Fibroblast of lung (primary cell): ENCODE data around the gene DNMT3A. TPM values are rescaled to one million over a fixed set of nuclear protein-coding genes. Genes with fewer than 3 reads are reported as not detected.

Experiments used
- DNase-seq, 2 donors: peaks; one replicate each; pipeline versions ENCODE4 v3.0.0 to v3.0.0-alpha.2; 2010; ENCODE audit warnings: low read depth in 2 of 2
- H2AFZ ChIP-seq: 2 replicates; pipeline ENCODE4 v1.5.1; 2012; ENCODE audit warnings: low read length, control low read depth, inconsistent platforms
- H3K27ac ChIP-seq: 2 replicates; pipeline ENCODE4 v1.5.1; 2011; ENCODE audit warnings: low read length, control low read depth; ENCODE audit not compliant: insufficient read depth
- H3K27me3 ChIP-seq: 2 replicates; pipeline ENCODE4 v1.5.1; 2011; ENCODE audit warnings: mild to moderate bottlenecking, low read length; ENCODE audit not compliant: control insufficient read depth, insufficient read depth
- H3K36me3 ChIP-seq: 2 replicates; pipeline ENCODE4 v1.5.1; 2011; ENCODE audit warnings: low read length; ENCODE audit not compliant: control insufficient read depth, insufficient read depth
- H3K4me1 ChIP-seq: 2 replicates; pipeline ENCODE4 v1.5.1; 2011; ENCODE audit warnings: low read length; ENCODE audit not compliant: control insufficient read depth, insufficient read depth; ENCODE audit errors: extremely low read depth
- H3K4me2 ChIP-seq: 2 replicates; pipeline ENCODE4 v1.5.1; 2011; ENCODE audit warnings: low read length, control low read depth; ENCODE audit not compliant: insufficient read depth; ENCODE audit errors: extremely low read depth
- H3K4me3 ChIP-seq, 4 experiments: fragments of 200-600 bp in 1 of 4; sonication (generic) in 1 of 4; replicated peaks in 1 of 4; 2 replicates each; pipeline ENCODE4 v1.5.1; 2011 to 2016; ENCODE audit warnings: low read length in 4 of 4, low read depth in 3 of 4, mild to moderate bottlenecking in 3 of 4, control low read depth in 2 of 4, inconsistent platforms in 1 of 4, mixed read lengths in 1 of 4; ENCODE audit not compliant: insufficient read depth in 1 of 4; ENCODE audit errors: control extremely low read depth in 1 of 4
- H3K79me2 ChIP-seq: 2 replicates; pipeline ENCODE4 v1.5.1; 2012; ENCODE audit warnings: mild to moderate bottlenecking, low read length, inconsistent platforms; ENCODE audit not compliant: control insufficient read depth, insufficient read depth
- H3K9ac ChIP-seq: 2 replicates; pipeline ENCODE4 v1.5.1; 2011; ENCODE audit warnings: mild to moderate bottlenecking, low read length, control low read depth; ENCODE audit not compliant: insufficient read depth
- H3K9me3 ChIP-seq: 2 replicates; pipeline ENCODE4 v1.5.1; 2012; ENCODE audit warnings: low read depth, low read length; ENCODE audit not compliant: control insufficient read depth, insufficient read depth
- H4K20me1 ChIP-seq: 2 replicates; pipeline ENCODE4 v1.5.1; 2011; ENCODE audit warnings: low read length; ENCODE audit not compliant: control insufficient read depth, insufficient read depth; ENCODE audit errors: extremely low read depth
- CTCF ChIP-seq, 2 donors: IDR thresholded peaks in 1 of 2; conservative IDR thresholded peaks in 1 of 2; 1 replicate in 1 of 2; 2 replicates in 1 of 2; pipeline ENCODE4 v1.5.1; 2011 to 2012; ENCODE audit warnings: low read length in 2 of 2, control low read depth in 1 of 2, inconsistent platforms in 1 of 2, low read depth in 1 of 2, mild to moderate bottlenecking in 1 of 2
- EZH2 ChIP-seq: IDR thresholded peaks from 2 replicates; pipeline ENCODE4 v1.5.1; 2012; ENCODE audit warnings: low read length, control low read depth, mild to moderate bottlenecking; ENCODE audit errors: missing control alignments
- polyA plus RNA-seq, 2 donors: library from polyadenylated mRNA; depleted of rRNA in 1 of 2; stranded (reverse) in 1 of 2; unstranded in 1 of 2; fragments of >200 nt; gene quantifications; 2 replicates each; pipeline ENCODE4 v1.2.1, GENCODE V29; 2011 to 2012; ENCODE audit warnings: missing spikeins in 1 of 2
- total RNA-seq: library from RNA; depleted of rRNA; stranded (reverse); fragments of >200 nt; gene quantifications from 2 replicates; pipeline ENCODE4 v1.2.1, GENCODE V29; 2014

DNMT3A gene
- total and polyA plus RNA-seq, 2 donors (not counting 1 experiment from before 2014, with no cell fraction given), result 3.6 to 19.7 TPM

- Histone ChIP-seq H3K9ac (no peak overlapping the region), H3K36me3 (peaks cover 4% of the 10 kb centered on the region), H3K27me3 (no peaks in the 10 kb centered on the region), H3K9me3 (no peaks in the 10 kb centered on the region), H3K4me2 (no peak overlapping the region), H3K79me2 (no peaks in the 10 kb centered on the region), H3K4me1 (no peaks in the 10 kb centered on the region), H3K4me3 (no peak overlapping the region), H4K20me1 (no peaks in the 10 kb centered on the region), H3K27ac (no peak overlapping the region), H2AFZ (no peak overlapping the region)
- TF ChIP-seq CTCF (conservative IDR thresholded peaks at IDR 0.05 in 1 of 2, IDR thresholded peaks at IDR 0.05 in 1 of 2; ENCODE audit: low read depth in 1 of 2, low read length in 2 of 2) (no peak), EZH2 (no peak)
- DNase-seq, result no peak
Measured at GRCh38 chr2:25313711-25314513, 27.8 kb downstream of the DNMT3A start.

GRCh38 chr2:25312958-25313710 is 28.6 kb downstream of the DNMT3A start:
- Histone ChIP-seq H3K9ac (no peak overlapping the region), H3K4me2 (no peak overlapping the region), H4K20me1 (no peaks in the 10 kb centered on the region), H3K9me3 (no peaks in the 10 kb centered on the region), H3K4me1 (no peaks in the 10 kb centered on the region), H2AFZ (no peak overlapping the region), H3K79me2 (no peaks in the 10 kb centered on the region), H3K27ac (no peak overlapping the region), H3K36me3 (peaks cover 4% of the 10 kb centered on the region), H3K27me3 (no peaks in the 10 kb centered on the region), H3K4me3 (no peak overlapping the region)
- no peak for TF ChIP-seq EZH2
- no peak for DNase-seq

- no peaks in the 10 kb centered on the region for H3K79me2 ChIP-seq
- no peaks in the 10 kb centered on the region for H3K27me3 ChIP-seq
- H3K4me2 ChIP-seq, result no peak overlapping the region
- H2AFZ ChIP-seq, result no peak overlapping the region
- no peak for TF ChIP-seq CTCF (conservative IDR thresholded peaks at IDR 0.05 in 1 of 2, IDR thresholded peaks at IDR 0.05 in 1 of 2; ENCODE audit: low read depth in 1 of 2, low read length in 2 of 2)
- no peak for TF ChIP-seq EZH2
- DNase-seq, result no peak
- H3K36me3 ChIP-seq, result peaks cover 4% of the 10 kb centered on the region
- H3K9ac ChIP-seq, result no peak overlapping the region
- no peaks in the 10 kb centered on the region for H4K20me1 ChIP-seq
- no peaks in the 10 kb centered on the region for H3K4me1 ChIP-seq
- H3K4me3 ChIP-seq, result no peak overlapping the region
- H3K27ac ChIP-seq, result no peak overlapping the region
- H3K9me3 ChIP-seq, result no peaks in the 10 kb centered on the region
Measured at GRCh38 chr2:25311865-25312575, 29.7 kb downstream of the DNMT3A start.
